Smooth muscle cell of the brain vasculature (primary cell): ENCODE data around the gene TMIGD3.

Experiments used
- DNase-seq: peaks from one replicate; pipeline ENCODE4 v3.0.0-alpha.2; 2012; ENCODE audit warnings: low read depth, low spot score

Gene TMIGD3

DNA sequence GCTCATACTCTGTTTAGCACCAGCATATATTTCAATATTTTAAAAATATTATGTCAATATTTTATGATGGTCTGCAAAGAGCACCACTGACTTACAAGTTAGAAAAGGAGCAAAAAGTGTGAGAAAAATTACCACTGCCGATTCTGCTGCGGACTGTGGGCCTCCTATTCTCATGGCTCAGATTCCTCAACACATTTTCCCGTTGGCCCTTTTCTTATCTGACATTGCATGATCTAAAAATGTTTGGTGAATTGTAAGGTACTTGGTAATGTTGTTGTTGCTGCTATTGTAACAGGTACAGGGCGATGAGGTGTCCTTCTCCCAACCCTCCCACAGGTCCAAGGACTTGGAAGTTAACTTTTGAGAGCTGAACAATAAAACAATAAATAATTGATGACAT lies 28.9 kb downstream of the TMIGD3 start:
- no peak for DNase-seq

DNA sequence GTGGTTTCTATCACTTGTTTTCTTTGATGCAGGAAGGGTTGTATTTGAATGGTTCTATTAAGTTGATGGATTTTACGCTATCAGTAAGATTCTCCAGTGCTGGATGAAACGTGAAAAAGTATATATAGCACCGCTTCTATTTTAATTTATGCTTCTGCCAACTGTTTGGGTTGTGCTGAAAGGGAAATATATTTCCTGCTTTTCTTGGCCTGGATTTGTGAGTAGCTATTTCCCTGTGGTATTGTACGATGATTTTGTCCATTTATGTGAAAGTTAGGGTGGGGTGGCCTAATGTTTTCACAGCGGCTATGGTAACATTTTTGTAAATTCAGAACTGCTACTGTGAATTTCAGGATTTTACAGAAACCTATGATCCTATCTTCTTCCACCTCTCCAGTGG lies 29.3 kb downstream of the TMIGD3 start:
- no peak for DNase-seq

DNA sequence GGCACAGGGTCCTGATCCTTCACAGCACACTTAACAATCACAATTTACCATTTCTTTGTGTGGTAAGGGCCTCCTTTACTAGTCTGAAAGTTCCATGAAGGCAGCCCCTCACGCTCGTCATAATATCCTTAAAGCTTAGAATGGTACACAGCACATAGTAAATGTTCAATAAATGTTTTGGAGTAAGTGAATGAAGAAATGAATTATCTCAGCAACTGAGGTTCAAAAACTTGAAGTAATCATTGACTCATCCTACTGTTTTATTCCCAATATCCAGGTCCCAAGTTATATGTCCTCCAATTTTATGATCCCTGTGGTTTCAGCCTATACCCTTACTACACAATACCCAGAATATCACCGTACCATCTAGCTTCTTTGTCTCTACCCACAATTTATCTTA lies 31.9 kb downstream of the TMIGD3 start:
- no peak for DNase-seq

DNA sequence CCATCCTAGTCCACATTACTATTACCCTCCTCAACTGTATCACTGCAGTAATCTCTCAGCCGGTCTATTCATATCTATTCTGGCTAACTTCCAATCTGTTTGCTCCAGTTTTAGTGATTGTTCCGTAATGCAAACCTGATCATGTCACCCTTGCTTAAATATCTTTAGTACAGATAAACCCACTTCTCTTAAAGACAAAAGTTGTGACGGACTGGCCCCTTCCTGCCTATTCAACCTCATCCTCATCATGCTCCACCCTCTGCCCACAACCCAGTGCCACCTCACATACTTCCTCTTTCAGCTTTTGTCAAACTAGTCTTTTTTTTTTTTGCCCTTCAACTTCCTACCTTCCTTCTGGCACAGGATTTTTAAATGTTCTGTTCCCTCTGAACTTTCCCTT lies 32.4 kb downstream of the TMIGD3 start:
- DNase-seq: no peak

DNA sequence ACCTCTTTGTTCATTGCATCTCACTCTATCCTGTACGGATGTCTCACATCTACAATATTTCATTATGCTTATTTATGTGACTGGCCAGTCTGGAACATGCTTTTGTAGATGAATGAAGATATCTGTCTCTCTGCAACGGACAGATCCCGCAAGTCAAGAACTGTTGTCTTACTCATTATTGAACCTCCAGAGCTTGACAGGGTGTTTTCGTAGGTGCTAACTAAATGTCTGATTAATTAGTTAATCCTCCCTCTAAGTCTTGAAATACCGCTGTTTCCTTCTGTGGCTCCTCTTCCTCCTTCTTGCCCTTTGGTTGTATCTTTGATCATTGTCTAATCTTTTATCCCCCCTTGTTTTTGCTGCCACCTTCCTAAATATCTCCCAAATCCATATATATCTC lies 32.8 kb downstream of the TMIGD3 start:
- no peak for DNase-seq

DNA sequence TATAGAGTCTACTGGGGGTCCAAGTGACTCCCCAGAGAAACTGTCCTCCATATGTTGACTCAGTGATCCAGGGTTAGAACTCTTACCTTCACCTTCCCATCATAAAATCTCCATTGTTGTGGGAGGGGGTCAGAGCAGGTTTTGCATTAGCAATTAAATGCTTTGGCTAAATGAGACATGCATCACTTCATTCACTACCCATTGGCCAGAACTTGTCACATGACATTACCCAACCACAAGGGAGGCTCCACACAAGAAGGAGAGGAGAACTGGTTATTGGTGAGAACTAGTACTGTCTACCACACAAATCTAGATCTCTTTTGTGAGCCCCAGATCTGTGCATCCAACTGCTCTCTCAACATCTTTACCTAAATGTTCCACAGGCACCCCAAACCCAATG lies 33.9 kb downstream of the TMIGD3 start:
- no peak for DNase-seq

DNA sequence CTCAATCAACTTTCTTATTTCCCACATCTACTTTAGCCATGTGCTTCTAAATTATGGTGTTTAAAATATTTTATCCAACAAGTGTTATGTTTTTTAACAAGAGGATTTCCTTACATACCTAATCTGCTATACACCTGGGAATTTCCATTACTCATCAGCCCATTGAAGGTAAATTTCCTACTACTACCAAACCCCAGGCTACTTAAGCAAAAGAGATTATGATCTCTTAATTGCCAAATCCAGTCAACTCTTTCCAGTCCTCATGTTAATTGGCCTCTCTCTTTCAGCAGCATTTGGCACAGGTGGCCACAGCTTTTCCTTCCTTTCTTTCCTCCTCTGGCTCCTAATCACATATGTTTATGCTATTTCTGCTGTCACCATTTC lies 34.7 kb downstream of the TMIGD3 start:
- DNase-seq: no peak

DNA sequence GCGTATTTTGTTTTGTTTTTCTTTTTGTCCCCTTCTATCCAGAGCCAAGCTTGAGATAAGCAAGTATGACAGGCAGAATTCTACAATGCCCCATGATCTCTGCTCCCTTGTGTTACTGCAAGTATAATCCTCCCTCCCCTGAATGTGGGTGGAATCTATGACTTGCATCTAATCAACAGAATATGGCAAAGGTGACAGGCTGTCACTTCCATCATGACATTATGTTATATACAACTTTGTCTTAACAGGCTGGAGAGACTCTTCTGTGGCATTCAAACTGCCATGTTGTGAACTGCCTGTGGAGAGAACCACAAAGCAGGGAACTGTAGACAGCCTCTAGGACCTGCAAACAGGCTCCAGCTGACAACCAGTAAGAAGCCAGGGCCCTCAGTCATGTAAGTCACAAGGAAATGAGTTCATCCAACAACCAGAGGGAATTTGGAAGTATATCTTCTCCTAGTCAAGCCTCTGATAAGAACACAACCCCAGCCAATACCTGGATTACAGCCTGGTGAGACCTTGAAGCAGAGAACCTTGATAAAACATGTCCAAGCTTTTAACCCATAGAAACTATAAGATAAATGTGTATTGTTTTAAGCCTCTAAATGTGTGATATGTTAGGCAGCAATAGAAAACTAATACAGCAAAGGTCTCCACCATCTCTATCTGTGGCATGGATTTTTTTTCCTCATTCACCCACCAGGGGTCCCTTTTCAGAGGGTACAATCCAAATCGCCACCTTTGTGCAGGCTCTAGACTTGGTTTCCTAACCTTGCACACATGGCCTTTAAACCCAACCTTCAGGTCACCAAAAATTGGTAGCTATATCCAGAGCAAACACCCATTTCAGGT lies 35.3 kb downstream of the TMIGD3 start:
- no peak for DNase-seq

DNA sequence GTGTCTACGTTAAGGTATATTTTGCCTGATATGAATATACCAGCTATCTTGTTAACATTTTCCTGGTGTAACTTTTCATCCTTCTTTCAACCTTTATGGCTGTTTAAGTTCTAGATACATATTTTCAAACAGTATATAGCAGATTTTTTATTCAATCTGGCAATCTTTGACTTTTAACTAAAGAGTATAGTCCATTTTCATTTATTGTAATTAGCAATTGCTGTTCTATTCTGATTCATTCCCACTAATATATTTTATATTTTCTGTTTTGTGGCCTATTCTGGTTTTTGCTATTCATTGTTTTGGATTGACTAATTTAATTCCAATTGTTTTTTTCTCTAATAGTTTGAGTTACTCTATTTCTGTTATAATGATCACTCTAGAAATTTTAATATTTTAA lies 37.0 kb downstream of the TMIGD3 start:
- no peak for DNase-seq

DNA sequence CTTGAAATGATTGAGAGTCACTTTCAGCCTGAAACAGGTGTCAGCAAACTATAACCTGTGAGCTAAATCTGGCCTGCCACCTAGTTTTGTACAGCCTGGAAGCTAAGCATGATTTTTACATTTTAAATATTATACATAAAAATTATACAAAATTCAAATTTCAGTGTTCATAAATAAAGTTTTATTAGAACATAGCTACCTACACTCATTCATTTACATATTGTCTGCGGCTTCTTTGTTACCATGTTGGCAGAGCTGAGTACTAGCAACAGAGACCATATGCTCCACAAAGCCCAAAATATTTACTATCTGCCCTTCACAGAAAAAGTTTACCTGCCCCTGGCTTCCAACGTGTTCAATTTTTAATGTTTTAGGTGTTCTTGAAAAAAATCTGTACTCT lies 37.7 kb downstream of the TMIGD3 start:
- DNase-seq: no peak

DNA sequence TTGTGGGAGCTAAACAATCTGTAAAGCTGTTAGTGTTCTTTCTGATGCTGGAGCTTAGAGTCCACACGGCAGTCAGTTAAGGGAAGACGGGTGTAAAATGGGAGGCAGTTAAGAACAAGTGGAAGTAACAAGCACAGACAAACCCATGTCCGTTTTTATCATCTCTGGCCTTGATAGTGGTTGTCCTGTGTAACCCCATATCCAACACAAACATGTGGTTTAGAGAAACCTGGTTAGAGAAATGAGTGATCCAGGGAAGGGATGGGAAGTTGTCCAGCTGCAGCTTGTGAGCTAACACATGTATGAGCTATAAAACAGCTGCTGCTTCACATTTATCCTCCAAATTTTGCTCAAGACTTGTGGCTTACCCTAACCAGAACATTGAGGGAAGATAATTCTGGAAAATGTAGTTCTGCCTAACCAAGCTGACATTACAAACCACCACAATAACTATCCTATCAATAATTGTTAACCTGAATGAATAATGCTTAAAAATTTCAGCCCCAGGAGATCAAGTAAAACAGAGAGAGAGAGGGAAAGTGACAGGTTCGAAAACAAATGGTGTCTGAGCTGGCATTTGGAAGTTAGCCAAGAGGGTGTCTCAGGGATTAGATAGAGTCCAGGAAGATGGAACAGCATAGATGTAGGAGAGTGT lies 40.3 kb downstream of the TMIGD3 start:
- no peak for DNase-seq

DNA sequence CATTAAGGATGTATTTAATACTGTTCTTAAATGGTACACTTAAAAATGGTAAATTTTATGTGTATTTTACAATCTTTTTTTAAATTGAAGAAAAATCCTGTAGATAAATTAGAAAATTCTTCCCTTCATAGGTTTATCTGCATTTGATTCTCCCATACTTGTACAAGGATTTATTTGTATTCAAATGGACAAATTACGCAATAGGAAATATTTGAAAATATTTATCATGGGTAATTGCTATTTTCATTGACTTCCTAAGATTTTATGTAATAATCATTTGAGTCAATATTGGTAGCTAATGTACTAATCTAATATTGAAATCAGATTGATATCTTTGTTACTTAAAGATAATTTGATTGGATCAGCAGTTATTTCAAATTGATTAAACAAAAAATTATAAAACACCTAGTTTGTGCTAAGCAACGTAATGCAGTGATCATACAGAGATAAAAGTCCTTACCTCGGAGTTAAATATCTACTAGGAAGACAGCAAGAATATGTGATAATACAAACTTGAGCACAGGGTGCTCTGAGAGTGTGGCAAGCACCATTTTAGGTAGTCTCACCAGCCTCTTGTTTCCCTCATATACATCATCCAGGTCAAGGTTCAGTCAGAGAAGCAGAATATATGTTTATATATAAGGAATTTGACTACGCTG lies 40.9 kb downstream of the TMIGD3 start:
- no peak for DNase-seq

DNA sequence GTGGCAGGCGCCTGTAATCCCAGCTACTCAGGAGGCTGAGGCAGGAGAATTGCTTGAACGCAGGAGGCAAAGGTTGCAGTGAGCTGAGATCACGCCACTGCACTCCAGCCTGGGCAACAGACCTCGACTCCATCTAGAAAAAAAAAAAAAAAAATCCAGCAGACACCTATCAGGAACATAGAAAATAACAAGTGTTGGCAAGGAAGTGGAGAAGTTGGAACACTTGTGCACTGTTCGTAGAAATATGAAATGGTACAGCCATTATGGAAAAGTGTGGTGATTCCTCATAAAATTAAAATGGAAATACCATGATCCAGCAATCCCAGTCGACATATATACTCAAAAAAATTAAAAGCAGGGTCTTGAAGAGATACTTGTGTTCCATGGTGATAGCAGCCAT lies 41.7 kb downstream of the TMIGD3 start:
- DNase-seq: no peak

DNA sequence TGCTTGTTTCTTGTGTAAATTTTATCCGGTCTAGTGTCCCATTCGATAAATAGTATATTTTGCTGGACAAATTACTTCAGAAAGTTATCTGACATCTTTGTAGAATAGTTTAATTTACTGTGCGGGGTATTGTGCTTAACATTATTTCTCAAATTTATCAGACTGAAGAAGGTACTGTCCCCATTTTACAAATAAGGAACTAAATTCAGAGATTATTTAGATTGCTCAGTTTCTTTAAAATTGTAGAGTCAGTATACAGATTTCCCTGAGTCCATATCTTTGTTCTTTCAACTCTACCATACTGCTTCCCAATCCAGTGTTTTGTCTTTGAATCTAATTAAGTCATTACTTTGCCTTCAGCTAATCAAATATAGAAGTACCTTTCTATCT lies 47.8 kb downstream of the TMIGD3 start:
- DNase-seq: no peak

DNA sequence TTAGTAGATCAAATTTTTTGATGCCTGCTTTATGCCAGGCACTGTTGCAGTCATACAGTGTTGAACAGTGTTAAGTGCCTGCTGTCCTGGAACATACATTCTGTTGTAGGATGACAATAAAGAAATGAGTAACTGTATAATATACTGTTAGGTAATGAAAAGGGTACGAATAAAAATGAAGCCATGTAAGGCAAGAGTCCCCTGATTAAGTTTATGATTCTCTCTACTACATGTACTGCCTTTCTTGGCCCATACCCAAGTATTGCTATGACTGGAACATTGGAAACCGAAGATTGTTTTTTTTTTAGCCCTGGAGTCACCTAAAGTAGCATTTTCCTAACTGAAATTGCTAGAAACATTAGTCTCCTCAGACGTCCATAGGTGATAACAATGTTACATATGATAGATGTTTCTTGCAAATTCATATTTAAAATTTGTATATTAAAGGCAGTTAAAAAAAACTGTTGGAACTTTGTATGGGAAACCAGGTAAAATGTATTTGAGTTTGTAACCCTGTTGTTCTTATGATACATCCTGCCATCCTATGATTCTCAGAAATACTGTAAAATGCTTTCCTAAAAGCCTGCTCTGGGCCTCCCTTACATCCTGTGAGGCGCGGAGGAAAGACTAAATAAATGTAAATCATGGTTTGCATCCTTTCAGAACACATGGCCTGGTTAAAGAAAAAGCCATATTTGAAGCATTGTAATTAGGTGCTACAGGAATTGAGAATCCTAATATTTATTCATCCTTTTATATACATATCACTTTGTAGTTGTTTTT lies 48.4 kb downstream of the TMIGD3 start:
- DNase-seq: no peak

DNA sequence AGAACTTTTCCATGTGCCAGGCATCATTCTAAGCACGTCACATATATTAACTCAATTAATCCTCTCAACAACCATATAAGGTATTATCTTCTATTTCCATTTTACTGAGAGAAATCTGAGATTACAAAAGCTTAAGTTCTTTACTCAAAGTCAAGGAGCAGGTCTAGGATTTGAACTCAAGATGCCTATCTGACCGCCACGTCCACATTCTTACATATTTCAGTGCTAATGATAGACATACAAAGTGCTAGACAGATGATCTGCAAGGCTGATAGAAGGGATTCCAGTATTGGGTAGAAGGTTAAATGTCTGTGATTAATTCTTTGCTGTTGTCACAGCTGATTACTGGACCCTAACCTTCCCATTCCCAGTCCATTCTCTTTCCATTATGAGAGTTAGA lies 49.7 kb downstream of the TMIGD3 start:
- DNase-seq: no peak

DNA sequence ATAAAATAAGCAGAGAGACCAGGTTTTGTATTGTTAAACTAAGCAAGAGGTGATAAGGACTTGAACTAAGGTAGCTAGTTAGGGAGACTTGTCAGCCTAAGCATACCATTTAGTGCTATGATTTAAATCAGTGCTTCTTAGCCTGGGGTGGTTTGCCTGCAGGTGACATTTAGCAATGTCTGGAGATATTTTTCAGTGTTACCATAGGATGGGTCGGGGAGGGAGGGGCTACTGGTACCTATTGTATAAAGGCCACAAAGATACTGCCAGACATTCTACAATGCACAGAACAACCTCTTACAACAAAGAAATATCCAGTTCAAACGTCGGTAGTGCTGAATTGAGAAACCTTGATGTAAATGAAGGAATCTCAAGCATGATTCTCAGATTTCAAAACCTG lies 50.9 kb downstream of the TMIGD3 start:
- no peak for DNase-seq

DNA sequence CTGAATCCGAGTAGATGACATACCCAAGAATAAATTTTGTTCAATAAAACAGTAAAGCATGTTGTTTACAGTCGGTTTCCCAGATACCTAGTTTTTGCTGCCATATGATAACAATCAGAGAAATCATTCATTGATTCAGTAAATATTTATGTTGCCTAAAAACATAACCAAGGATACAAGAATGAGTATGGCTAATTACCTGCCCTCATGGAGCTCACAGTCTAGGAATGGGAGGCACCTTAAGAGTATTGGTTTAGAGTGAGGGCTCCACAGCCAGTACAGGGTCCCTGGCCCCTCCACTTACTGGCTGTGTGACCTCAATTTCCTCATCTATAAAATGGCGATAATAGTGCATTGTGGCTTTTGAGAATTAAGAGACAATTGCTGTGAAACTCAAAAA lies 53.2 kb downstream of the TMIGD3 start:
- no peak for DNase-seq

DNA sequence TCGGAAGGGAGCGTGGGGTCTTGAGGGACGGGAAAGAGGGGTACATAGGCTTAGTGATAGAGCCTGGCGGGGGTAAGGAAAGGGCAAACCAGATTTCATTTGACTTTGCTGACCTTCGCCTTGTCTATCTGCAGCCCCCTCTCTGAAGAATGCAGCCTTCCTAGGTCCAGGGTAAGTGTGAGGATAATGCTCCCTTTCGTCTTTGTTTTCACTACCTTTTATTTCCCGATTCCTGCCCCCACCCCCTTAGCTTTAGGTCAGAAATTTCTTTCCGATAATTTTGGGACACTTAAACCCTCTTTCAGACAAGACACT lies 53.8 kb downstream of the TMIGD3 start:
- no peak for DNase-seq

DNA sequence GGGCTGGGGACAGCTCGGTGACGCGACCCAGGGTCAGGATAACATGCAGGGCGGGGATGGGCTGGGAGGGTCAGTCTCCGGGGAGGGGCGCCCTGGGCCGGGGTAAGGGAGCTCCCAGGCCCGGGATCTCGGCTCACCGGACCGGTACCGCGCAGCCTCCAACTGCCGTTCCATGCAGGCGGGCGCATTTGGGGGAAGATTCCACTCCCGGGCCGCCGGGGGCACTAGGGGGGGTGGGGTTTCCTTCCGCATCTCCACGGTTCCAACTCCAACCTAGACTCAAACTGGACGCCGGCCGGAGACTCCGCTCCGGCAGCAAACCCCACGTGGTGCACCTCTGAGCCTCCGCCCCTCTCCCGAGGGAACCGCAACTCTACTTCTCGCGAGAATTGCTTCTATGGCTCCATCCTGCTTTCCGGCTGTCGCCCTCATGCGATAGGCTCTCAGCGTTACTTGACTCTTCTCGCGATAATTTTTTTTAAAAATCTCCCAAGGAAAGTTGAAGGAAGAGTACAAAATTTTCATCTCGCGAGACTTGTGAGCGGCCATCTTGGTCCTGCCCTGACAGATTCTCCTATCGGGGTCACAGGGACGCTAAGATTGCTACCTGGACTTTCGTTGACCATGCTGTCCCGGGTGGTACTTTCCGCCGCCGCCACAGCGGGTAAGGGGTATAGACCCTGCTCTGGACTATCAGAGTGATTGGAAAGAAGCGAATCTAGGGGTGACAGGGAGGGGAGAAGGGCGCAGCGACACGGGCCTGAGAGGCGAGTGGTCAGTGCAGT lies 54.3 kb downstream of the TMIGD3 start, which contains the start of the genes ATP5PB and WDR77:
TSS of gene ATP5PB (plus strand) at position 547 of the 785 bp plus-strand sequence. CDS start at position 625, 78 bp downstream.
TSS of gene WDR77 (minus strand) at position 339 of the 785 bp plus-strand sequence. CDS start at position 252, 87 bp downstream.
- DNase-seq: peak; percentile 95

DNA sequence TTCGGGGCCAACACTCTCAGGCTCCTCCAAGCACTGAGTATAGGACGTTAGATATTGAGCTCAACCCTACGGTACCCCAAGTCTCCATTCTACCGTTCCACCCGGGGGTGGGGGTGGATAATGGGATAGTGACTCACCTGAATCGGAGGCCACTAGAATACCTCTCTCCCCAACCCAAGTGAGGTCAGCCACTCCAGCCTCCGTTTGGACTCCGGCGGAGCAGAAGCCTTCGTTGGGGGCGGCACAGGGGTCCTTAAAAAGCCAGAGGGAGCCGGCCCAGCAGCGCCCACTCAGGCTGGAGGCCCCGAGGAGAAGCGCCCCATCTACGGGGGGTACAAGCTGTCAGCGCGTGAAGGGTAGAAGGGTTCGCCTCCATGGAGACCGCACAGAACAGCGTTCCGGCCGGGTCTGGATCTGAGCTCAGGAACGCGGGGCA lies 54.9 kb downstream of the TMIGD3 start:
- DNase-seq: no peak
